ENCODE measurements around the gene TSR3.

- TF ChIP-seq POLR2A (IDR thresholded peaks at IDR 0.05) (no peak), CTCF (IDR thresholded peaks at IDR 0.05) (no peak)
These were observed 12.8 kb upstream of the TSR3 start for GRCh38 chr16:1364510-1364909.

All from heart left ventricle (tissue), 13 donors.